ENCODE data around the gene RAPGEF2. TPM values are rescaled to one million over a fixed set of nuclear protein-coding genes. Genes with fewer than 3 reads are reported as not detected.

The RAPGEF2 gene
- total RNA-seq, 1 experiment from 2014 or later: 37.1 TPM

DNA sequence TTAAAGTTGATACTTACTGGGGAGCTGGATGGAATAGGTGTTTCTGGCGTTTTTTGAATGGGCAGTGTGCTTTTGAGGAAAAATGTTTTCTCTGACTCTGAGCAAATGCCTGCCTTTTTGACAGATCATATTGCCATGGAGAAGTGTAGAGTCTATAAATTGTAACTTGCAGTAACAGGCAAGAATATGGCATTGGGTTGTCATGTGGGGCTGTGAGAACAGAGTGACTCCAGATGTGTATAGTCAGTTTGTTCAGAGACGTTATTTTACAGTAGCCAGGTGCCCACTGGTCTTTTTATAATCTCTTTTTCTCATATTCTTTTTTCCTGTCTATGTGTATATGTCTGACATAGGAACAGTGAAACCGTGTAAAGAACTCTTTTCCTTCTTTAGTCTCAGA, 40.8 kb downstream of the RAPGEF2 start:
- H3K9me3 Mint-ChIP-seq: no peaks in the 10 kb centered on the region
- H3K79me2 ChIP-seq (ENCODE audit: insufficient read depth, low read length): peaks cover 2% of the 10 kb centered on the region; the same call in 1 of the 2 replicates
- TF ChIP-seq, protein P1, sequence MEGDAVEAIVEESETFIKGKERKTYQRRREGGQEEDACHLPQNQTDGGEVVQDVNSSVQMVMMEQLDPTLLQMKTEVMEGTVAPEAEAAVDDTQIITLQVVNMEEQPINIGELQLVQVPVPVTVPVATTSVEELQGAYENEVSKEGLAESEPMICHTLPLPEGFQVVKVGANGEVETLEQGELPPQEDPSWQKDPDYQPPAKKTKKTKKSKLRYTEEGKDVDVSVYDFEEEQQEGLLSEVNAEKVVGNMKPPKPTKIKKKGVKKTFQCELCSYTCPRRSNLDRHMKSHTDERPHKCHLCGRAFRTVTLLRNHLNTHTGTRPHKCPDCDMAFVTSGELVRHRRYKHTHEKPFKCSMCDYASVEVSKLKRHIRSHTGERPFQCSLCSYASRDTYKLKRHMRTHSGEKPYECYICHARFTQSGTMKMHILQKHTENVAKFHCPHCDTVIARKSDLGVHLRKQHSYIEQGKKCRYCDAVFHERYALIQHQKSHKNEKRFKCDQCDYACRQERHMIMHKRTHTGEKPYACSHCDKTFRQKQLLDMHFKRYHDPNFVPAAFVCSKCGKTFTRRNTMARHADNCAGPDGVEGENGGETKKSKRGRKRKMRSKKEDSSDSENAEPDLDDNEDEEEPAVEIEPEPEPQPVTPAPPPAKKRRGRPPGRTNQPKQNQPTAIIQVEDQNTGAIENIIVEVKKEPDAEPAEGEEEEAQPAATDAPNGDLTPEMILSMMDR (conservative IDR thresholded peaks at IDR 0.05): no peak
- no peak overlapping the region for H2BK15ac ChIP-seq (ENCODE audit: low read depth, low read length)
- no peak overlapping the region for H2BK5ac ChIP-seq (ENCODE audit: insufficient read length, low read length)
- H3K18ac ChIP-seq (ENCODE audit: insufficient read length, low read depth, low read length): no peak overlapping the region
- H3K23ac ChIP-seq (ENCODE audit: insufficient read length, low read depth, low read length): no peak overlapping the region
- WGBS (ENCODE audit: extremely low coverage, insufficient read length, low lambda C conversion rate): no CpG with 5 or more reads among the region's 3 CpGs
- H4K20me1 ChIP-seq (ENCODE audit: control insufficient read depth, insufficient read depth, insufficient read length): no peaks in the 10 kb centered on the region
- H3K4ac ChIP-seq (ENCODE audit: low read depth, low read length): no peak overlapping the region
- no peak overlapping the region for H2BK20ac ChIP-seq (ENCODE audit: low read depth, low read length, poor library complexity, severe bottlenecking)
- H2BK120ac ChIP-seq (ENCODE audit: low read depth, low read length, poor library complexity, severe bottlenecking): no peak overlapping the region
- H4K91ac ChIP-seq (ENCODE audit: insufficient read length, low read depth, low read length): no peak overlapping the region
- H3K27ac ChIP-seq (ENCODE audit: insufficient read length, low read depth, low read length): no peak overlapping the region
- no peak overlapping the region for H3K27ac Mint-ChIP-seq
- H3K14ac ChIP-seq (ENCODE audit: insufficient read depth, low read length): no peak overlapping the region
- H2AFZ ChIP-seq (ENCODE audit: low read length): no peak overlapping the region
- H4K5ac ChIP-seq (ENCODE audit: insufficient read length, low read depth, low read length): no peak overlapping the region
- no peak overlapping the region for H3K9ac ChIP-seq (ENCODE audit: extremely low read depth, insufficient read length, low read length)
- no peak overlapping the region for H4K8ac ChIP-seq (replicated peaks; ENCODE audit: insufficient read length, low read depth, low read length)
- no peak overlapping the region for H2AK5ac ChIP-seq (ENCODE audit: insufficient read length, low read length)
- no peak overlapping the region for H2BK12ac ChIP-seq (ENCODE audit: insufficient read length, low read depth, low read length)
- H3K27me3 ChIP-seq (ENCODE audit: insufficient read depth, low read length): no peaks in the 10 kb centered on the region
- H3K4me1 Mint-ChIP-seq: peaks cover 15 to 26% of the 10 kb centered on the region in 2 experiments
- H3K36me3 Mint-ChIP-seq (ENCODE audit: insufficient read depth in 1 of 3, low read depth in 3 of 3): no peaks in the 10 kb centered on the region
- peaks cover 4% of the 10 kb centered on the region for H3K79me1 ChIP-seq (ENCODE audit: insufficient read depth, low read depth, low read length, poor library complexity, severe bottlenecking)
- DNase-seq: no peak
- H3T11ph ChIP-seq (ENCODE audit: low read length): no peak overlapping the region
- no peak overlapping the region for H3K4me2 ChIP-seq (ENCODE audit: insufficient read depth, insufficient read length, low read length)
- H3K56ac ChIP-seq (ENCODE audit: insufficient read length, low read depth, low read length): no peak overlapping the region
- H3K9me3 ChIP-seq (ENCODE audit: control insufficient read depth, low read depth, low read length): no peaks in the 10 kb centered on the region
- no peak overlapping the region for H3K4me3 Mint-ChIP-seq
- H3K27me3 Mint-ChIP-seq (ENCODE audit: low read depth): no peaks in the 10 kb centered on the region
- H3K4me1 ChIP-seq (ENCODE audit: insufficient read depth, low read length): peaks cover 2% of the 10 kb centered on the region; the same call in 1 of the 2 replicates
- no peaks in the 10 kb centered on the region for H3K23me2 ChIP-seq (ENCODE audit: insufficient read length, low read depth, low read length, poor library complexity, severe bottlenecking)
